PFSK-1 (cell line): ENCODE data around the gene CWC27.

ENCODE experiments used
- FOXP2 ChIP-seq: optimal IDR thresholded peaks from 2 replicates; pipeline ENCODE3; 2011; ENCODE audit warnings: borderline replicate concordance, control low read depth, inconsistent platforms; ENCODE audit not compliant: insufficient read depth; ENCODE audit errors: extremely low read length, extremely low read depth
- POLR2AphosphoS5 ChIP-seq: IDR thresholded peaks from 2 replicates; pipeline ENCODE4 v1.6.1; 2012; ENCODE audit warnings: low read depth, mild to moderate bottlenecking, control low read depth, low read length, moderate library complexity
- REST ChIP-seq, 2 experiments: IDR thresholded peaks; 2 replicates each; pipeline versions ENCODE4 v1.6.1 to v1.8.0; 2011 to 2012; ENCODE audit warnings: low read depth in 2 of 2, low read length in 2 of 2, control low read depth in 1 of 2, inconsistent platforms in 1 of 2, mild to moderate bottlenecking in 1 of 2, moderate library complexity in 1 of 2; ENCODE audit not compliant: insufficient read depth in 1 of 2
- SIN3A ChIP-seq: IDR thresholded peaks from 2 replicates; pipeline ENCODE4 v1.6.1; 2012; ENCODE audit warnings: mild to moderate bottlenecking, low read length, moderate library complexity, borderline replicate concordance; ENCODE audit not compliant: insufficient read depth
- TAF1 ChIP-seq: IDR thresholded peaks from 2 replicates; pipeline ENCODE4 v1.6.1; 2012; ENCODE audit warnings: low read length, control low read depth, borderline replicate concordance; ENCODE audit not compliant: insufficient read depth

The CWC27 gene

GRCh38 chr5:64947801-64948200 is 179.1 kb downstream of the CWC27 start:
- no peak for TF ChIP-seq SIN3A
- no peak for TF ChIP-seq FOXP2
- TF ChIP-seq TAF1, result no peak
- TF ChIP-seq POLR2AphosphoS5, result no peak

- TF ChIP-seq POLR2AphosphoS5 (no peak), REST (IDR thresholded peaks at IDR 0.05; ENCODE audit: insufficient read depth in 1 of 2, low read depth in 2 of 2, low read length in 2 of 2) (no peak), TAF1 (no peak), SIN3A (no peak), FOXP2 (no peak)
These were observed 180.6 kb downstream of the CWC27 start for GRCh38 chr5:64949331-64949730.

GRCh38 chr5:64952951-64953673 is 184.4 kb downstream of the CWC27 start:
- TF ChIP-seq POLR2AphosphoS5, result no peak
- no peak for TF ChIP-seq FOXP2
- no peak for TF ChIP-seq REST (IDR thresholded peaks at IDR 0.05; ENCODE audit: insufficient read depth in 1 of 2, low read depth in 2 of 2, low read length in 2 of 2)
- no peak for TF ChIP-seq SIN3A
- no peak for TF ChIP-seq TAF1

- no peak for TF ChIP-seq TAF1
- no peak for TF ChIP-seq POLR2AphosphoS5
- TF ChIP-seq FOXP2, result no peak
- no peak for TF ChIP-seq REST (IDR thresholded peaks at IDR 0.05; ENCODE audit: insufficient read depth in 1 of 2, low read depth in 2 of 2, low read length in 2 of 2)
- no peak for TF ChIP-seq SIN3A
These were observed 185.8 kb downstream of the CWC27 start for GRCh38 chr5:64954518-64954917.

- TF ChIP-seq REST (IDR thresholded peaks at IDR 0.05; ENCODE audit: insufficient read depth in 1 of 2, low read depth in 2 of 2, low read length in 2 of 2) (no peak), POLR2AphosphoS5 (no peak), TAF1 (no peak), FOXP2 (no peak), SIN3A (no peak)
These were observed 190.1 kb downstream of the CWC27 start for GRCh38 chr5:64958757-64959391.
